ENCODE data around the gene TUBB1.

Gene TUBB1

GRCh38 chr20:58986968-58987517 lies 32.2 kb upstream of the TUBB1 start:
- Histone ChIP-seq H3K4me3 (ENCODE audit: insufficient read depth, low read length, poor library complexity, severe bottlenecking) (no peak overlapping the region), H3K79me2 (ENCODE audit: insufficient read depth, low read length) (peaks cover 44% of the 10 kb centered on the region), H3F3A (ENCODE audit: insufficient read depth) (peaks cover 8% of the 10 kb centered on the region; the same call in 1 of the 2 replicates), H3K9me2 (replicated peaks; ENCODE audit: insufficient read depth, low read length) (no peaks in the 10 kb centered on the region), H3K27me3 (ENCODE audit: low read length) (no peaks in the 10 kb centered on the region), H3K36me3 (ENCODE audit: low read length) (peaks cover 19% of the 10 kb centered on the region), H4K20me1 (ENCODE audit: low read depth, low read length) (peaks cover 4% of the 10 kb centered on the region; the same call in 1 of the 2 replicates), H3K9me3 (ENCODE audit: insufficient read depth, low read length) (no peaks in the 10 kb centered on the region), H2AFZ (ENCODE audit: low read depth, low read length, severe bottlenecking) (no peak overlapping the region), H3K4me2 (ENCODE audit: low read depth, low read length, poor library complexity, severe bottlenecking) (no peak overlapping the region), H3K27ac (ENCODE audit: low read depth, low read length) (no peak overlapping the region), H3K9ac (ENCODE audit: low read length) (no peak overlapping the region)
- TF ChIP-seq, protein P1, sequence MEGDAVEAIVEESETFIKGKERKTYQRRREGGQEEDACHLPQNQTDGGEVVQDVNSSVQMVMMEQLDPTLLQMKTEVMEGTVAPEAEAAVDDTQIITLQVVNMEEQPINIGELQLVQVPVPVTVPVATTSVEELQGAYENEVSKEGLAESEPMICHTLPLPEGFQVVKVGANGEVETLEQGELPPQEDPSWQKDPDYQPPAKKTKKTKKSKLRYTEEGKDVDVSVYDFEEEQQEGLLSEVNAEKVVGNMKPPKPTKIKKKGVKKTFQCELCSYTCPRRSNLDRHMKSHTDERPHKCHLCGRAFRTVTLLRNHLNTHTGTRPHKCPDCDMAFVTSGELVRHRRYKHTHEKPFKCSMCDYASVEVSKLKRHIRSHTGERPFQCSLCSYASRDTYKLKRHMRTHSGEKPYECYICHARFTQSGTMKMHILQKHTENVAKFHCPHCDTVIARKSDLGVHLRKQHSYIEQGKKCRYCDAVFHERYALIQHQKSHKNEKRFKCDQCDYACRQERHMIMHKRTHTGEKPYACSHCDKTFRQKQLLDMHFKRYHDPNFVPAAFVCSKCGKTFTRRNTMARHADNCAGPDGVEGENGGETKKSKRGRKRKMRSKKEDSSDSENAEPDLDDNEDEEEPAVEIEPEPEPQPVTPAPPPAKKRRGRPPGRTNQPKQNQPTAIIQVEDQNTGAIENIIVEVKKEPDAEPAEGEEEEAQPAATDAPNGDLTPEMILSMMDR (IDR thresholded peaks at IDR 0.05; ENCODE audit: insufficient read depth, low read length, poor library complexity, severe bottlenecking), result no peak
- TF ChIP-seq EZH2phosphoT487 (conservative IDR thresholded peaks at IDR 0.05; ENCODE audit: low read length), result no peak

DNA sequence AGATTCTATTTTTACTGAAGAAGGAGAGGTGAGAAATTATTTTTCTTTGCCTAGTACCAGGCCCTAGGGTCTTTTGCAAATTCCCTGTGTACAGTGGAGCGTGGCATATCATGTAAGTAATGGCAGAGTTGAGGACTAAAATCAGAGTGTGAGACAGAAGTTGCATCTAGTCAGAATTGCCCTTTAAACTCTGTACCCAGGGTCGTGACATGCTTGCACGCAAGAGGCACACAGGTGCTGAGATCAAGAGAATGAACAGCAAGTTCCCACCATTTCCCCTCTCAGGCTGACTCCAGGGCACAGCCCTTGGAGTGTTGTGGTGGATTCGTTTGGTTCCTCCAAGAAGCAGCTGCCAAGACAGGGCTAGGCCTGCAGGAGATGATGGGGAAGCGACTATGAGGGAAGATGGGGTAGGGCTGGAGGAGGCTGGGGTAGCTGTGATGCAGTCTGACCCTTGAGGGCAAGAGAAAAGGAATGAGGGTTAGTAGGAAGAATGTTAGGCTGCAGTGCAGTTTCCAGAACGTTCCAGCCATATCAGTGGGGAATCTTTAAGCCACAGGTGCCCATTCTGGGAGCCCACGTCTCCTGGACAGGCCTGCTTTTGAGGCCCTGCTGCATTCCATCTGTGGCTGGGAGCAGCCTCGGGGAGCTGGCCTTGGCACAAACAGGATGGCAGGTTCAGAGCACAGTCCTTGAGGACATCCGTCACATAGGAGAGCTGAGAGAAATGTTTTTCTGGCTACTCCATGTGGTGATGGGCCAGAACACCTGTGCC lies 31.3 kb upstream of the TUBB1 start:
- TF ChIP-seq EZH2phosphoT487 (conservative IDR thresholded peaks at IDR 0.05; ENCODE audit: low read length), result no peak
- TF ChIP-seq, protein P1 (IDR thresholded peaks at IDR 0.05; ENCODE audit: insufficient read depth, low read length, poor library complexity, severe bottlenecking), result no peak
- H3K27me3 ChIP-seq (ENCODE audit: low read length), result no peaks in the 10 kb centered on the region
- no peak overlapping the region for H3K9ac ChIP-seq (ENCODE audit: low read length)
- no peaks in the 10 kb centered on the region for H3K9me2 ChIP-seq (replicated peaks; ENCODE audit: insufficient read depth, low read length)
- no peak overlapping the region for H3K27ac ChIP-seq (ENCODE audit: low read depth, low read length)
- peaks cover 23% of the 10 kb centered on the region for H3K36me3 ChIP-seq (ENCODE audit: low read length)
- H3K4me2 ChIP-seq (ENCODE audit: low read depth, low read length, poor library complexity, severe bottlenecking), result no peak overlapping the region
- H2AFZ ChIP-seq (ENCODE audit: low read depth, low read length, severe bottlenecking), result no peak overlapping the region
- H3F3A ChIP-seq (ENCODE audit: insufficient read depth), result peaks cover 17% of the 10 kb centered on the region; the same call in 1 of the 2 replicates
- H3K4me3 ChIP-seq (ENCODE audit: insufficient read depth, low read length, poor library complexity, severe bottlenecking), result no peak overlapping the region
- peaks cover 4% of the 10 kb centered on the region; the same call in 1 of the 2 replicates for H4K20me1 ChIP-seq (ENCODE audit: low read depth, low read length)
- peaks cover 35% of the 10 kb centered on the region for H3K79me2 ChIP-seq (ENCODE audit: insufficient read depth, low read length)
- H3K9me3 ChIP-seq (ENCODE audit: insufficient read depth, low read length), result no peaks in the 10 kb centered on the region

DNA sequence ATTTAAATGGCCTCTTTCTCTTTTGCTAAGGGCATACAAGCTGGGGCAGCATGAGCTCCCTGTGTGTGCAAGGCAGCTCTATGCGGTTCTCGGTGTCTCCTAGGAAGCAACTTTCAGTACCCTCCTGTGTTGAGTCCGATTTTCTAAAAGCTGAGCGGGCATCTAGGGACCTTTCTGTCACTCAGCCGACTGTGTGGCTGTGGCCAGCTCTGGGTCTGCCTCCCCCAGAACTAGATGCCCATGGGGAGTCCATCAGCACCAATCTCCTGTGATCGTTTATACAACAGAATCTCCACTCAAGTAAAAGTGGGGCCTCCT lies 30.7 kb upstream of the TUBB1 start:
- Histone ChIP-seq H3K9me2 (replicated peaks; ENCODE audit: insufficient read depth, low read length) (no peaks in the 10 kb centered on the region), H3K27ac (ENCODE audit: low read depth, low read length) (no peak overlapping the region), H4K20me1 (ENCODE audit: low read depth, low read length) (peaks cover 4% of the 10 kb centered on the region; the same call in 1 of the 2 replicates), H3K9me3 (ENCODE audit: insufficient read depth, low read length) (no peaks in the 10 kb centered on the region), H3K4me3 (ENCODE audit: insufficient read depth, low read length, poor library complexity, severe bottlenecking) (no peak overlapping the region), H3F3A (ENCODE audit: insufficient read depth) (peaks cover 18% of the 10 kb centered on the region; the same call in 1 of the 2 replicates), H3K27me3 (ENCODE audit: low read length) (no peaks in the 10 kb centered on the region), H3K4me2 (ENCODE audit: low read depth, low read length, poor library complexity, severe bottlenecking) (no peak overlapping the region), H3K79me2 (ENCODE audit: insufficient read depth, low read length) (peaks cover 29% of the 10 kb centered on the region), H3K9ac (ENCODE audit: low read length) (no peak overlapping the region), H3K36me3 (ENCODE audit: low read length) (peaks cover 24% of the 10 kb centered on the region), H2AFZ (ENCODE audit: low read depth, low read length, severe bottlenecking) (no peak overlapping the region)
- TF ChIP-seq, protein P1 (IDR thresholded peaks at IDR 0.05; ENCODE audit: insufficient read depth, low read length, poor library complexity, severe bottlenecking), result no peak
- TF ChIP-seq EZH2phosphoT487 (conservative IDR thresholded peaks at IDR 0.05; ENCODE audit: low read length), result no peak

All from SU-DHL-6 (cell line).